Suprapubic skin (tissue), 3 donors: Measurements from ENCODE around the gene SSR3.

Source experiments
- POLR2A ChIP-seq, 2 donors: fragments of 450-650 bp; IDR thresholded peaks; one replicate each; pipeline ENCODE4 v1.6.1; 2017; ENCODE audit warnings: antibody characterized with exemption in 2 of 2, mild to moderate bottlenecking in 2 of 2, moderate library complexity in 2 of 2
- TF ChIP-seq, protein P1 (sequence below), 2 donors: fragments of 200-600 bp in 1 of 2; fragments of 450-650 bp in 1 of 2; sonication (generic) in 1 of 2; IDR thresholded peaks; one replicate each; pipeline ENCODE4 v1.5.1; 2016 to 2019; ENCODE audit warnings: antibody characterized with exemption in 2 of 2, mild to moderate bottlenecking in 1 of 2, moderate library complexity in 1 of 2

DNA sequence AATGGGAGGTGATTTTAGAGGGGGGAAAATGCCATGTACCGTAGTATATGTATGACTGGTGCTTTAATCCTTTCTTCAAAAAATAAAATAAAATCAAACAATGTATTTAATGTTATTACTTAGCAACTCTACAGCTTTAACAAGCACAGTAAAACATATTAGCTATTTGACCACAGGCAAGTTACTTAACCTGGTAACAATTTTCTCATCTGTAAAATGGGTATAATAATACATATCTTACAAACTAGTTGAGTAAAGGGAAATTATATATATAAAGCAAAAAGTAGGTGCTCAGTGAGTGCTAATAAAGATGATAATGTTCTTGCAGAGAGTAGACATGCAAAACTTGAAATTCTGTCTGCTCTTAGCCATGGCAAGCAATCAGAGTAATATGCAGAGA lies 27.9 kb downstream of the SSR3 start:
- TF ChIP-seq, protein P1, sequence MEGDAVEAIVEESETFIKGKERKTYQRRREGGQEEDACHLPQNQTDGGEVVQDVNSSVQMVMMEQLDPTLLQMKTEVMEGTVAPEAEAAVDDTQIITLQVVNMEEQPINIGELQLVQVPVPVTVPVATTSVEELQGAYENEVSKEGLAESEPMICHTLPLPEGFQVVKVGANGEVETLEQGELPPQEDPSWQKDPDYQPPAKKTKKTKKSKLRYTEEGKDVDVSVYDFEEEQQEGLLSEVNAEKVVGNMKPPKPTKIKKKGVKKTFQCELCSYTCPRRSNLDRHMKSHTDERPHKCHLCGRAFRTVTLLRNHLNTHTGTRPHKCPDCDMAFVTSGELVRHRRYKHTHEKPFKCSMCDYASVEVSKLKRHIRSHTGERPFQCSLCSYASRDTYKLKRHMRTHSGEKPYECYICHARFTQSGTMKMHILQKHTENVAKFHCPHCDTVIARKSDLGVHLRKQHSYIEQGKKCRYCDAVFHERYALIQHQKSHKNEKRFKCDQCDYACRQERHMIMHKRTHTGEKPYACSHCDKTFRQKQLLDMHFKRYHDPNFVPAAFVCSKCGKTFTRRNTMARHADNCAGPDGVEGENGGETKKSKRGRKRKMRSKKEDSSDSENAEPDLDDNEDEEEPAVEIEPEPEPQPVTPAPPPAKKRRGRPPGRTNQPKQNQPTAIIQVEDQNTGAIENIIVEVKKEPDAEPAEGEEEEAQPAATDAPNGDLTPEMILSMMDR (IDR thresholded peaks at IDR 0.05) = no peak
- no peak for TF ChIP-seq POLR2A (IDR thresholded peaks at IDR 0.05)
